HG03565 (cell line): ENCODE data around the gene ZBTB22.
"Not testable (repeated sequence)": the region's sequence is repeated elsewhere in the genome, so short reads cannot be mapped to it uniquely, and the experiment has no call there.

Experiments used
- ATAC-seq: cut with Tn5 transposase; IDR thresholded peaks from one replicate; pipeline ENCODE4 v1.9.1; 2021; ENCODE audit warnings: mild to moderate bottlenecking, moderate library complexity; ENCODE audit not compliant: unreplicated experiment

The ZBTB22 gene

GRCh38 chr6:33280539-33280938 is 37.0 kb downstream of the ZBTB22 start:
- ATAC-seq = no peak

GRCh38 chr6:33279971-33280511 is 37.5 kb downstream of the ZBTB22 start:
- no peak for ATAC-seq

- ATAC-seq = no peak
These were observed 38.3 kb downstream of the ZBTB22 start for GRCh38 chr6:33279257-33279695.

- ATAC-seq = no peak
These were observed 38.7 kb downstream of the ZBTB22 start for GRCh38 chr6:33278810-33279209.

GRCh38 chr6:33278392-33278741 is 39.2 kb downstream of the ZBTB22 start:
- ATAC-seq = no peak

- no peak for ATAC-seq
These were observed 39.7 kb downstream of the ZBTB22 start for GRCh38 chr6:33277663-33278391.

GRCh38 chr6:33276864-33277662 is 40.5 kb downstream of the ZBTB22 start, which contains the start of gene B3GALT4:
TSS of gene B3GALT4 (plus strand) at chr6:33277123. CDS start at chr6:33277420, 297 bp downstream.
- peak; percentile 40 for ATAC-seq

GRCh38 chr6:33276581-33276863 is 41.0 kb downstream of the ZBTB22 start:
- ATAC-seq = no peak

GRCh38 chr6:33275795-33276580 is 41.6 kb downstream of the ZBTB22 start:
- not testable (repeated sequence) for ATAC-seq

- ATAC-seq = no peak
These were observed 43.3 kb downstream of the ZBTB22 start for GRCh38 chr6:33273924-33274902.

GRCh38 chr6:33273129-33273923 is 44.2 kb downstream of the ZBTB22 start:
- no peak for ATAC-seq

GRCh38 chr6:33272275-33273128 is 45.0 kb downstream of the ZBTB22 start:
- ATAC-seq = no peak

- ATAC-seq = peak; percentile 75
These were observed 45.9 kb downstream of the ZBTB22 start, which contains the start of the genes RPS18 and VPS52 for GRCh38 chr6:33271468-33272274. TSS of gene RPS18 (plus strand) at chr6:33272075. CDS start at chr6:33272120, 45 bp downstream. TSS of gene VPS52 (minus strand) at chr6:33271876. CDS start at chr6:33271675, 201 bp downstream.

- peak; percentile 4 for ATAC-seq
These were observed 46.5 kb downstream of the ZBTB22 start for GRCh38 chr6:33271117-33271467.
